SK-N-MC (cell line): ENCODE results near the gene FKBP5.
A peak's percentile ranks its signal among the peaks of the same experiment; 100 is the strongest.
"Not testable (repeated sequence)": the region's sequence is repeated elsewhere in the genome, so short reads cannot be mapped to it uniquely, and the experiment has no call there.

Experiments used
- DNase-seq: peaks from one replicate; pipeline ENCODE4 v3.0.0-alpha.2; 2011; ENCODE audit warnings: low read depth, low spot score
- H3K27ac ChIP-seq: fragments of 200-600 bp; sonication (generic); 2 replicates; pipeline ENCODE4 v1.5.1; 2016; ENCODE audit warnings: mixed run types
- H3K36me3 ChIP-seq: fragments of 200-600 bp; sonication (generic); 2 replicates; pipeline ENCODE4 v1.6.1; 2017; ENCODE audit warnings: antibody characterized with exemption, low read length, mixed read lengths; ENCODE audit not compliant: insufficient read depth
- H3K4me3 ChIP-seq: fragments of 200-600 bp; sonication (generic); 2 replicates; pipeline ENCODE4 v1.5.1; 2016
- H3K9ac ChIP-seq: fragments of 200-600 bp; sonication (generic); 2 replicates; pipeline ENCODE4 v1.8.0; 2017; ENCODE audit warnings: mixed run types, mixed read lengths; ENCODE audit not compliant: insufficient read length
- H3K9me3 ChIP-seq: fragments of 200-600 bp; sonication (generic); 2 replicates; pipeline ENCODE4 v1.6.1; 2017; ENCODE audit warnings: low read depth, mild to moderate bottlenecking, antibody characterized with exemption, low read length, moderate library complexity, mixed read lengths
- EZH2 ChIP-seq: fragments of 200-600 bp; sonication (generic); IDR thresholded peaks from one replicate; pipeline ENCODE4 v1.6.1; 2017; ENCODE audit warnings: antibody characterized with exemption
- FOXP2 ChIP-seq: optimal IDR thresholded peaks from 2 replicates; pipeline ENCODE3; 2011; ENCODE audit warnings: mild to moderate bottlenecking, moderate library complexity; ENCODE audit not compliant: insufficient read depth; ENCODE audit errors: extremely low read length, control extremely low read depth
- POLR2AphosphoS5 ChIP-seq: IDR thresholded peaks from 2 replicates; pipeline ENCODE4 v1.6.1; 2012; ENCODE audit warnings: mild to moderate bottlenecking, low read depth, low read length, borderline replicate concordance

Gene FKBP5

DNA sequence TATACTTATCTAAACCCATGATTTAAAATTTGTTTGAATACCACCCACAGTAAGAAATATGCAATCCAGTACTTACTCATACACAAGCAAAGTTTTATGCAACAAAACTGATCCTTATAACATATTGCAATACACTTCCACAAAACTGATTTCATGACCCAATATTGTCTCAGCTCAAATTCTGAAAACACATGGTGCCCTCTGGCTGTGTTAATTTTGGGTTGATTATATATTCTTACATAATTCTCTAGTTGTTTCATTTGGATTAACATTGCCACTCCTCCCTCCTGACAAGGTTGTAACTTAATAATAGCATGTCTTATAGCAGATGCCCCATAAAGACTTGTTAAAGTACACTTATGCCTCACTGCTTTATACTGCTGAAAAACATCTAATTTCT lies 103.1 kb downstream of the FKBP5 start:
- Histone ChIP-seq H3K36me3 (no peaks in the 10 kb centered on the region), H3K9me3 (no peaks in the 10 kb centered on the region), H3K27ac (no peak overlapping the region), H3K4me3 (no peak overlapping the region), H3K9ac (no peak overlapping the region)
- TF ChIP-seq POLR2AphosphoS5 (no peak), EZH2 (no peak)
- DNase-seq = no peak

GRCh38 chr6:35583893-35584688 lies 104.6 kb downstream of the FKBP5 start:
- Histone ChIP-seq H3K27ac (no peak overlapping the region), H3K9ac (no peak overlapping the region), H3K4me3 (no peak overlapping the region), H3K36me3 (no peaks in the 10 kb centered on the region), H3K9me3 (no peaks in the 10 kb centered on the region)
- DNase-seq = peak; percentile 59
- no peak for TF ChIP-seq EZH2
- no peak for TF ChIP-seq POLR2AphosphoS5
- no peak for TF ChIP-seq FOXP2

DNA sequence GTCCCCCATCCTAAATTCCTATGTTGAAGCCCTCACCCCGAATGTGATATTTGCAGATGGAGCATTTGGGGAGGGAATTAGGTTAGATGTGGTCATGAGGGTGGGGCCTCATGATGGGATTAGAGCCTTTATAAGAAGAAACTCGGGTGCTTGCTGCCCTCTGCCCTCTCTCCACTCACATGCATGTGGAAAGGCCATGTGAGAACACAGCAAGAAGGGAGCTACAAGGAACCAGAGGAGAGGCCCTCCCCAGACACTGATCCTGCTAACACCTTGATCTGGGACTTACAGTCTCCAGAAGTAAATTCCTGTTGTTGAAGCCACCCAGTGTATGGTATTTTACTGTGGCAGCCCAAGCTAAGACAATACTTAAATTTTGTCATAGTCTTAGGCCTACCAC lies 106.4 kb downstream of the FKBP5 start:
- DNase-seq = no peak
- no peak for TF ChIP-seq EZH2
- TF ChIP-seq POLR2AphosphoS5 = no peak
- TF ChIP-seq FOXP2 = no peak
- no peak overlapping the region for H3K4me3 ChIP-seq
- H3K9me3 ChIP-seq = no peaks in the 10 kb centered on the region
- no peaks in the 10 kb centered on the region for H3K36me3 ChIP-seq
- no peak overlapping the region for H3K9ac ChIP-seq
- no peak overlapping the region for H3K27ac ChIP-seq

DNA sequence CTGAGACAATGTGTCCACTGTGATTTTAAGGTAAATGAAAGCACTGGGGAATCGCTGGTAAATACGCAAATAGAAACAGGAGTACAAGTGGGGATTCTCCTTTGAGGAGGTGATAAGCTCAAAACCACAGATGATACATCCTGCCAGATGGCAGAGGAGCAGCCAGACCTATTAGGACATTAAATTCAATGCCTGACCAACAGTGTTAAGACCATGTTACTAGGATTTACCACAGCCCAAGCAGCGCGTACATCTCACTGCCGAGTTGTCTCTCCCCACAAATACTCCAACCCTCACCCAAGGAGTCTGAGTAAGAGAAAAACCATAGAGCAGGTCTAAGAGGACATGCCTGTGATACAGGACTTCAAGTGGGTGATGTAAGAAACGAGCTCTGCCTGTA lies 107.1 kb downstream of the FKBP5 start:
- Histone ChIP-seq H3K36me3 (no peaks in the 10 kb centered on the region), H3K27ac (no peak overlapping the region), H3K9ac (no peak overlapping the region), H3K4me3 (no peak overlapping the region), H3K9me3 (no peaks in the 10 kb centered on the region)
- TF ChIP-seq EZH2 = no peak
- TF ChIP-seq POLR2AphosphoS5 = no peak
- no peak for DNase-seq

GRCh38 chr6:35580836-35581235 lies 107.9 kb downstream of the FKBP5 start:
- Histone ChIP-seq H3K4me3 (no peak overlapping the region), H3K36me3 (peaks cover under 1% of the 10 kb centered on the region), H3K27ac (no peak overlapping the region), H3K9me3 (no peaks in the 10 kb centered on the region), H3K9ac (no peak overlapping the region)
- no peak for DNase-seq
- TF ChIP-seq POLR2AphosphoS5 (no peak), FOXP2 (no peak), EZH2 (no peak)

- H3K9me3 ChIP-seq = no peaks in the 10 kb centered on the region
- peaks cover 10% of the 10 kb centered on the region for H3K36me3 ChIP-seq
- DNase-seq = no peak
- no peak overlapping the region for H3K9ac ChIP-seq
- no peak for TF ChIP-seq FOXP2
- TF ChIP-seq POLR2AphosphoS5 = no peak
- no peak for TF ChIP-seq EZH2
- H3K27ac ChIP-seq = no peak overlapping the region
- no peak overlapping the region for H3K4me3 ChIP-seq
Measured at GRCh38 chr6:35576682-35577081, 112.0 kb downstream of the FKBP5 start.

DNA sequence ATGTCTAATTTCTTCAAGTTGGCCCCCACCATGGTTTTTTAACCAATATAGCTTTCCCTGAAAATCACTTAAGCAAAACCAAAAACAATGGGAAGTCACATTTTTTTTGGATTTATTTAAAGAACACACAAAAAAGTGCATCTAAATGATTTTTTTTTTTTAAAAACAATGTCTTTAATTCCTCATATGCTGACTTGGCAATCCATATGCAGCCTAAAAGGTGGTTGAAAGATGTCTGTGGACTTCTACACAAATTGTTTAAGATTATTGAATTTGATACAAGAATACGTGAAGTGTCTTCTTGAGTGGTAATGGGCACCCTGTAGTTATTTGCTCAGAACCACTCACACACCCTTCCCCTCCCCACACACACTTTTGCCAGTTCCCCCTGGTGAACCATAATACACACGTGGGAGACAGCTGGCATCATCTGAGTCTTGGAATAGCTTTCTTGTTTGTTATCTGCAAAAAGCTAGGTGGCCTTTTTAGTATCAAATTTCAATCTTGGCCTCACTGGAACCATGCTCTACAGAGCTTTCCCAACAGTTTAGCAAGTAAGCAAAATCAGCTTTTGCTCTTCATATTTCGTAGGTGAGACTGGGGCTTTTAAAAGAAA lies 115.1 kb downstream of the FKBP5 start:
- TF ChIP-seq POLR2AphosphoS5 (no peak), EZH2 (no peak), FOXP2 (no peak)
- H3K9me3 ChIP-seq = no peaks in the 10 kb centered on the region
- H3K36me3 ChIP-seq = peaks cover 10% of the 10 kb centered on the region
- DNase-seq = no peak
- no peak overlapping the region for H3K27ac ChIP-seq
- no peak overlapping the region for H3K9ac ChIP-seq
- H3K4me3 ChIP-seq = no peak overlapping the region

DNA sequence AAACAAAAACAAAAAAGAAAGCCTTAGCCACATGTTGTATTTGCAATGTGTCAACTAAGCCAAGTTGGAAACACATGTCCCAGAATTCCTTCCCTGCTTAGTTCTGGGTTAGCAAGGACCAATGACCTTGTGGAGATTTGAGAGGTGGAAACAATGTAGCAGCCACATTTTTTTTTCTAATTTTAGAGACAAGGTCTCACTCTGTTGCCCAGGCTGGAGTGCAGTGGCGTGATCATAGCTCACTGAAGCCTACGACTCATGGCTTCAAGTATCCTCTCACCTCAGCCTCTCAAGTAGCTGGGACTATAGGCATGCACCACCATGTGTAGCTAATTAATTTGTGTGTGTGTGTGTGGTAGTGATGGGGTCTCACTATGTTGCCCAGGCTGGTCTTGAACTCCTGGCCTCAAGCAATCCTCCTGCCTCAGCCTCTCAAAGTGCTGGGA lies 117.8 kb downstream of the FKBP5 start:
- not testable (repeated sequence) for H3K27ac ChIP-seq, H3K4me3 ChIP-seq, H3K9ac ChIP-seq, DNase-seq, H3K36me3 ChIP-seq, H3K9me3 ChIP-seq

- no peak for DNase-seq
- no peak overlapping the region for H3K27ac ChIP-seq
- TF ChIP-seq EZH2 (no peak), POLR2AphosphoS5 (no peak), FOXP2 (no peak)
- no peak overlapping the region for H3K9ac ChIP-seq
- no peaks in the 10 kb centered on the region for H3K36me3 ChIP-seq
- H3K4me3 ChIP-seq = no peak overlapping the region
- H3K9me3 ChIP-seq = no peaks in the 10 kb centered on the region
Measured at GRCh38 chr6:35569011-35569461, 119.7 kb downstream of the FKBP5 start.
